OCI-LY3 (cell line): ENCODE data around the gene RAB5IF.

Experiments used
- CTCF ChIP-seq: fragments of 200-600, 300-600 bp; sonication (generic); IDR thresholded peaks from 2 replicates; pipeline ENCODE4 v1.5.1; 2014; ENCODE audit warnings: antibody characterized with exemption, low read length, low read depth
- EZH2phosphoT487 ChIP-seq: fragments of 200-600 bp; shearing (Covaris generic); IDR thresholded peaks from 2 replicates; pipeline ENCODE4 v1.6.1; 2018; ENCODE audit warnings: antibody characterized with exemption, mixed run types, low read depth

- no peak for TF ChIP-seq EZH2phosphoT487
- no peak for TF ChIP-seq CTCF
Measured at GRCh38 chr20:36633285-36633772, 27.8 kb downstream of the RAB5IF start.
